GM23338 (cell line): ENCODE data around the gene RNF5. TPM values are rescaled to one million over a fixed set of nuclear protein-coding genes. Genes with fewer than 3 reads are reported as not detected.

ENCODE experiments used
- ATAC-seq: fragments of 200-7000 bp; cut with Tn5 transposase; 3 replicates; pipeline ENCODE4 v1.9.1; 2020
- DNase-seq: peaks from one replicate; pipeline ENCODE4 v3.0.0-alpha.2; 2015; ENCODE audit warnings: low spot score
- H2AFZ ChIP-seq: fragments of 200-600 bp; sonication (generic); 2 replicates; pipeline ENCODE4 v1.8.0; 2016; ENCODE audit warnings: antibody characterized with exemption, mild to moderate bottlenecking, moderate library complexity
- H3F3A ChIP-seq: fragments of 200-600 bp; sonication (generic); replicated peaks from 2 replicates; pipeline ENCODE4 v1.8.0; 2017; ENCODE audit warnings: antibody characterized with exemption, mixed run types, low read depth
- H3K27ac ChIP-seq: fragments of 200-600 bp; sonication (generic); 2 replicates; pipeline ENCODE4 v1.6.1; 2016; ENCODE audit warnings: low read depth
- H3K27me3 ChIP-seq: fragments of 200-600 bp; sonication (generic); 2 replicates; pipeline ENCODE4 v1.8.0; 2016; ENCODE audit warnings: mild to moderate bottlenecking, mixed run types, moderate library complexity; ENCODE audit not compliant: insufficient read depth
- H3K36me3 ChIP-seq: fragments of 200-600 bp; sonication (generic); 2 replicates; pipeline ENCODE4 v1.8.0; 2016; ENCODE audit warnings: mild to moderate bottlenecking; ENCODE audit not compliant: insufficient read depth
- H3K4me1 ChIP-seq: fragments of 200-600 bp; sonication (generic); 2 replicates; pipeline ENCODE4 v1.8.0; 2016; ENCODE audit warnings: mild to moderate bottlenecking, moderate library complexity; ENCODE audit not compliant: insufficient read depth
- H3K4me2 ChIP-seq: fragments of 200-600 bp; sonication (generic); 2 replicates; pipeline ENCODE4 v1.7.1; 2017; ENCODE audit warnings: mixed run types
- H3K4me3 ChIP-seq: fragments of 200-600 bp; sonication (generic); 2 replicates; pipeline ENCODE4 v1.6.1; 2016; ENCODE audit warnings: mixed run types
- H3K79me2 ChIP-seq: fragments of 200-600 bp; sonication (generic); replicated peaks from 2 replicates; pipeline ENCODE4 v1.8.0; 2017; ENCODE audit warnings: mild to moderate bottlenecking; ENCODE audit not compliant: insufficient read depth
- H3K9me2 ChIP-seq: fragments of 200-600 bp; sonication (generic); 2 replicates; pipeline ENCODE4 v1.8.0; 2017; ENCODE audit not compliant: insufficient read depth
- H4K20me1 ChIP-seq: fragments of 200-600 bp; sonication (generic); replicated peaks from 2 replicates; pipeline ENCODE4 v1.8.0; 2017; ENCODE audit warnings: mild to moderate bottlenecking; ENCODE audit not compliant: insufficient read depth
- H3K27ac Mint-ChIP-seq: 2 replicates; pipeline ENCODE4 v1.8.0; 2020; ENCODE audit warnings: inconsistent platforms, mild to moderate bottlenecking, moderate library complexity, mixed read lengths
- H3K27me3 Mint-ChIP-seq: 3 replicates; pipeline ENCODE4 v1.8.0; 2022; ENCODE audit warnings: low read depth, mild to moderate bottlenecking, moderate library complexity, mixed read lengths, inconsistent platforms; ENCODE audit not compliant: insufficient read depth, poor library complexity
- H3K36me3 Mint-ChIP-seq: 3 replicates; pipeline ENCODE4 v1.8.0; 2021; ENCODE audit warnings: low read depth, mild to moderate bottlenecking, inconsistent platforms, moderate library complexity, mixed read lengths
- H3K4me1 Mint-ChIP-seq: 3 replicates; pipeline ENCODE4 v1.8.0; 2020; ENCODE audit warnings: mild to moderate bottlenecking, inconsistent platforms, mixed read lengths
- H3K4me3 Mint-ChIP-seq: 3 replicates; pipeline ENCODE4 v1.8.0; 2021; ENCODE audit warnings: moderate library complexity, mild to moderate bottlenecking, inconsistent platforms, mixed read lengths
- H3K9me3 Mint-ChIP-seq: 3 replicates; pipeline ENCODE4 v1.8.0; 2020; ENCODE audit warnings: moderate library complexity, mild to moderate bottlenecking, inconsistent platforms, mixed read lengths
- CREB1 ChIP-seq: fragments of 250-450 bp; sonication (Bioruptor Pico); IDR thresholded peaks from 2 replicates; pipeline ENCODE4 v1.5.0; 2020; ENCODE audit warnings: low read depth, mild to moderate bottlenecking, moderate library complexity
- EZH2 ChIP-seq: fragments of 200-600 bp; sonication (generic); IDR thresholded peaks from one replicate; pipeline ENCODE4 v1.8.0; 2017; ENCODE audit warnings: antibody characterized with exemption, mild to moderate bottlenecking, low read depth; ENCODE audit not compliant: unreplicated experiment
- EZH2phosphoT487 ChIP-seq: fragments of 200-600 bp; sonication (generic); IDR thresholded peaks from one replicate; pipeline ENCODE4 v1.8.1; 2018; ENCODE audit warnings: antibody characterized with exemption; ENCODE audit not compliant: unreplicated experiment
- JUNB ChIP-seq: IDR thresholded peaks from one replicate; pipeline ENCODE4 v1.6.1; 2016; ENCODE audit warnings: antibody characterized with exemption; ENCODE audit not compliant: unreplicated experiment
- NANOG ChIP-seq: IDR thresholded peaks from 2 replicates; pipeline ENCODE4 v1.6.1; 2016; ENCODE audit warnings: antibody characterized with exemption, borderline replicate concordance
- ZNF114 ChIP-seq: fragments of 250-450 bp; sonication (Bioruptor Pico); IDR thresholded peaks from 2 replicates; pipeline ENCODE4 v1.5.0; 2020; ENCODE audit warnings: mild to moderate bottlenecking, moderate library complexity
- ZNF331 ChIP-seq: fragments of 250-450 bp; sonication (Bioruptor Pico); IDR thresholded peaks from 2 replicates; pipeline ENCODE4 v1.5.0; 2020; ENCODE audit warnings: low read depth, mild to moderate bottlenecking, moderate library complexity
- polyA plus RNA-seq: library from polyadenylated mRNA; unstranded; fragments of >200 nt; fragmentation: Nextera tagmentation; extraction: Ambion mirVana; gene quantifications from 2 replicates; pipeline ENCODE4 v1.2.1, GENCODE V29; 2016
- total RNA-seq: library from RNA; depleted of rRNA; stranded (reverse); fragments of >200 nt; shearing (Covaris generic); gene quantifications from 2 replicates; pipeline ENCODE4 v1.2.3, GENCODE V29; 2014
- TF ChIP-seq, protein P1 (sequence below), 2 experiments: fragments of 200-600 bp in 1 of 2; sonication (generic) in 1 of 2; conservative IDR thresholded peaks; 2 replicates each; pipeline versions ENCODE4 v1.5.1 to v1.6.1; 2016 to 2017; ENCODE audit warnings: antibody characterized with exemption in 2 of 2, low read depth in 2 of 2, mild to moderate bottlenecking in 2 of 2, moderate library complexity in 1 of 2
- TF ChIP-seq, protein P2 (sequence below): fragments of 250-450 bp; sonication (Bioruptor Pico); IDR thresholded peaks from 2 replicates; pipeline ENCODE4 v1.5.0; 2020; ENCODE audit warnings: mild to moderate bottlenecking, moderate library complexity
- TF ChIP-seq, protein P3 (sequence below): IDR thresholded peaks from one replicate; pipeline ENCODE4 v1.6.1; 2018; ENCODE audit warnings: antibody characterized with exemption; ENCODE audit not compliant: unreplicated experiment

Gene RNF5
- total and polyA plus RNA-seq, 2 experiments from 2014 or later: 119 to 164 TPM

DNA sequence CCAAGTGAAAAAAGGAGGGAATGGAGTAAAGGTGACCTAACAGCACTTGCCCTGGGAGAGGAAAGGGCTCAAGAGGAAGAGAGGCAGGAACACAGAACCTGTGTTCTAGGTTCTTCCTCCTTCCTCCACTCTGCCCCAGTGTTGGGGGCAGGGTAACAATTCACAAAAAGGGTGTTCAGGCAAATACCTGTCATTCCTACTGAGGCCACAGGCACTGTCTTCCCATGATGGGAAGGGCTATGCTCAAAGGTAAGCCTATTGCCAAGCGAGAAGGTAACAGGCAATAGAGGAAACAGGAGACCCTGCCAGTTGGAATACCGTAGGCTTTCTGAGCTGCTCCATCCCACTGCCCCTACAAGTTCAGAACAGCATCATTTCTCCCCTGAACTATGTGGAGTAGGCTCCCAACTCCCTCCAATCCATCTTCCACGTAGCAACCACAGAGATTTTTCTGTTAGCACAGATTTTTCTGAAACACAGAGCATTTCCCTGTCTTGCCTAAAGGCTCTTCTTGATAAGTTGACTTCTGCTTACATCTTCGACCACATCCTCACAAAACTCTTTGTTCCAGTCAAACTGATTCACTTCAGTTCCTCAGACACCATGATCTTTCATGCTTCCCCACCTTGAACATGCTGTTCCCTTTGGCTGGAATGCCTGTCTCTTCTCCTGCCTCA, 5.0 kb upstream of the RNF5 start:
- H3K27me3 ChIP-seq: no peaks in the 10 kb centered on the region
- 0 out of 2 replicates have a peak, but pooled peaks cover 7% of the 10 kb centered on the region for H3F3A ChIP-seq
- Mint-ChIP-seq H3K27ac (peak overlapping the region; percentile 41), H3K4me1 (peaks cover 29% of the 10 kb centered on the region), H3K4me3 (peak overlapping the region; percentile 31; the same call in 2 of the 3 replicates), H3K36me3 (peaks cover 36% of the 10 kb centered on the region), H3K9me3 (no peaks in the 10 kb centered on the region), H3K27me3 (peaks cover 18% of the 10 kb centered on the region)
- peaks cover 41% of the 10 kb centered on the region for H3K79me2 ChIP-seq
- H3K4me2 ChIP-seq: peak overlapping the region; percentile 48; the same call in 1 of the 2 replicates
- no peak for ATAC-seq
- DNase-seq: peak; percentile 51
- peak overlapping the region; percentile 41; the same call in 1 of the 2 replicates for H3K27ac ChIP-seq
- H3K36me3 ChIP-seq: no peaks in the 10 kb centered on the region; the same call in 1 of the 2 replicates
- H3K9me2 ChIP-seq: no peaks in the 10 kb centered on the region
- H3K4me3 ChIP-seq: peak overlapping the region; percentile 21; the same call in 1 of the 2 replicates
- H4K20me1 ChIP-seq: peaks cover 19% of the 10 kb centered on the region; the same call in 1 of the 2 replicates
- H3K4me1 ChIP-seq: peaks cover 18% of the 10 kb centered on the region
- no peak overlapping the region for H2AFZ ChIP-seq
- TF ChIP-seq, protein P1, sequence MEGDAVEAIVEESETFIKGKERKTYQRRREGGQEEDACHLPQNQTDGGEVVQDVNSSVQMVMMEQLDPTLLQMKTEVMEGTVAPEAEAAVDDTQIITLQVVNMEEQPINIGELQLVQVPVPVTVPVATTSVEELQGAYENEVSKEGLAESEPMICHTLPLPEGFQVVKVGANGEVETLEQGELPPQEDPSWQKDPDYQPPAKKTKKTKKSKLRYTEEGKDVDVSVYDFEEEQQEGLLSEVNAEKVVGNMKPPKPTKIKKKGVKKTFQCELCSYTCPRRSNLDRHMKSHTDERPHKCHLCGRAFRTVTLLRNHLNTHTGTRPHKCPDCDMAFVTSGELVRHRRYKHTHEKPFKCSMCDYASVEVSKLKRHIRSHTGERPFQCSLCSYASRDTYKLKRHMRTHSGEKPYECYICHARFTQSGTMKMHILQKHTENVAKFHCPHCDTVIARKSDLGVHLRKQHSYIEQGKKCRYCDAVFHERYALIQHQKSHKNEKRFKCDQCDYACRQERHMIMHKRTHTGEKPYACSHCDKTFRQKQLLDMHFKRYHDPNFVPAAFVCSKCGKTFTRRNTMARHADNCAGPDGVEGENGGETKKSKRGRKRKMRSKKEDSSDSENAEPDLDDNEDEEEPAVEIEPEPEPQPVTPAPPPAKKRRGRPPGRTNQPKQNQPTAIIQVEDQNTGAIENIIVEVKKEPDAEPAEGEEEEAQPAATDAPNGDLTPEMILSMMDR (conservative IDR thresholded peaks at IDR 0.05; ENCODE audit: low read depth in 2 of 2): no peak
- TF ChIP-seq EZH2phosphoT487 (no peak), NANOG (no peak), EZH2 (no peak), ZNF331 (CRISPR knock-in tag) (no peak), ZNF114 (no peak), CREB1 (CRISPR knock-in tag) (no peak), JUNB (no peak)
- TF ChIP-seq, protein P2, sequence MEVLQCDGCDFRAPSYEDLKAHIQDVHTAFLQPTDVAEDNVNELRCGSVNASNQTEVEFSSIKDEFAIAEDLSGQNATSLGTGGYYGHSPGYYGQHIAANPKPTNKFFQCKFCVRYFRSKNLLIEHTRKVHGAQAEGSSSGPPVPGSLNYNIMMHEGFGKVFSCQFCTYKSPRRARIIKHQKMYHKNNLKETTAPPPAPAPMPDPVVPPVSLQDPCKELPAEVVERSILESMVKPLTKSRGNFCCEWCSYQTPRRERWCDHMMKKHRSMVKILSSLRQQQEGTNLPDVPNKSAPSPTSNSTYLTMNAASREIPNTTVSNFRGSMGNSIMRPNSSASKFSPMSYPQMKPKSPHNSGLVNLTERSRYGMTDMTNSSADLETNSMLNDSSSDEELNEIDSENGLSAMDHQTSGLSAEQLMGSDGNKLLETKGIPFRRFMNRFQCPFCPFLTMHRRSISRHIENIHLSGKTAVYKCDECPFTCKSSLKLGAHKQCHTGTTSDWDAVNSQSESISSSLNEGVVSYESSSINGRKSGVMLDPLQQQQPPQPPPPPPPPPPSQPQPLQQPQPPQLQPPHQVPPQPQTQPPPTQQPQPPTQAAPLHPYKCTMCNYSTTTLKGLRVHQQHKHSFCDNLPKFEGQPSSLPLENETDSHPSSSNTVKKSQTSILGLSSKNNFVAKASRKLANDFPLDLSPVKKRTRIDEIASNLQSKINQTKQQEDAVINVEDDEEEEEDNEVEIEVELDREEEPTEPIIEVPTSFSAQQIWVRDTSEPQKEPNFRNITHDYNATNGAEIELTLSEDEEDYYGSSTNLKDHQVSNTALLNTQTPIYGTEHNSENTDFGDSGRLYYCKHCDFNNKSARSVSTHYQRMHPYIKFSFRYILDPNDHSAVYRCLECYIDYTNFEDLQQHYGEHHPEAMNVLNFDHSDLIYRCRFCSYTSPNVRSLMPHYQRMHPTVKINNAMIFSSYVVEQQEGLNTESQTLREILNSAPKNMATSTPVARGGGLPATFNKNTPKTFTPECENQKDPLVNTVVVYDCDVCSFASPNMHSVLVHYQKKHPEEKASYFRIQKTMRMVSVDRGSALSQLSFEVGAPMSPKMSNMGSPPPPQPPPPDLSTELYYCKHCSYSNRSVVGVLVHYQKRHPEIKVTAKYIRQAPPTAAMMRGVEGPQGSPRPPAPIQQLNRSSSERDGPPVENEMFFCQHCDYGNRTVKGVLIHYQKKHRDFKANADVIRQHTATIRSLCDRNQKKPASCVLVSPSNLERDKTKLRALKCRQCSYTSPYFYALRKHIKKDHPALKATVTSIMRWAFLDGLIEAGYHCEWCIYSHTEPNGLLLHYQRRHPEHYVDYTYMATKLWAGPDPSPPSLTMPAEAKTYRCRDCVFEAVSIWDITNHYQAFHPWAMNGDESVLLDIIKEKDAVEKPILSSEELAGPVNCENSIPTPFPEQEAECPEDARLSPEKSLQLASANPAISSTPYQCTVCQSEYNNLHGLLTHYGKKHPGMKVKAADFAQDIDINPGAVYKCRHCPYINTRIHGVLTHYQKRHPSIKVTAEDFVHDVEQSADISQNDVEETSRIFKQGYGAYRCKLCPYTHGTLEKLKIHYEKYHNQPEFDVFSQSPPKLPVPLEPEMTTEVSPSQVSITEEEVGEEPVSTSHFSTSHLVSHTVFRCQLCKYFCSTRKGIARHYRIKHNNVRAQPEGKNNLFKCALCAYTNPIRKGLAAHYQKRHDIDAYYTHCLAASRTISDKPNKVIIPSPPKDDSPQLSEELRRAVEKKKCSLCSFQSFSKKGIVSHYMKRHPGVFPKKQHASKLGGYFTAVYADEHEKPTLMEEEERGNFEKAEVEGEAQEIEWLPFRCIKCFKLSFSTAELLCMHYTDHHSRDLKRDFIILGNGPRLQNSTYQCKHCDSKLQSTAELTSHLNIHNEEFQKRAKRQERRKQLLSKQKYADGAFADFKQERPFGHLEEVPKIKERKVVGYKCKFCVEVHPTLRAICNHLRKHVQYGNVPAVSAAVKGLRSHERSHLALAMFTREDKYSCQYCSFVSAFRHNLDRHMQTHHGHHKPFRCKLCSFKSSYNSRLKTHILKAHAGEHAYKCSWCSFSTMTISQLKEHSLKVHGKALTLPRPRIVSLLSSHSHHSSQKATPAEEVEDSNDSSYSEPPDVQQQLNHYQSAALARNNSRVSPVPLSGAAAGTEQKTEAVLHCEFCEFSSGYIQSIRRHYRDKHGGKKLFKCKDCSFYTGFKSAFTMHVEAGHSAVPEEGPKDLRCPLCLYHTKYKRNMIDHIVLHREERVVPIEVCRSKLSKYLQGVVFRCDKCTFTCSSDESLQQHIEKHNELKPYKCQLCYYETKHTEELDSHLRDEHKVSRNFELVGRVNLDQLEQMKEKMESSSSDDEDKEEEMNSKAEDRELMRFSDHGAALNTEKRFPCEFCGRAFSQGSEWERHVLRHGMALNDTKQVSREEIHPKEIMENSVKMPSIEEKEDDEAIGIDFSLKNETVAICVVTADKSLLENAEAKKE (CRISPR knock-in tag): no peak
- TF ChIP-seq, protein P3, sequence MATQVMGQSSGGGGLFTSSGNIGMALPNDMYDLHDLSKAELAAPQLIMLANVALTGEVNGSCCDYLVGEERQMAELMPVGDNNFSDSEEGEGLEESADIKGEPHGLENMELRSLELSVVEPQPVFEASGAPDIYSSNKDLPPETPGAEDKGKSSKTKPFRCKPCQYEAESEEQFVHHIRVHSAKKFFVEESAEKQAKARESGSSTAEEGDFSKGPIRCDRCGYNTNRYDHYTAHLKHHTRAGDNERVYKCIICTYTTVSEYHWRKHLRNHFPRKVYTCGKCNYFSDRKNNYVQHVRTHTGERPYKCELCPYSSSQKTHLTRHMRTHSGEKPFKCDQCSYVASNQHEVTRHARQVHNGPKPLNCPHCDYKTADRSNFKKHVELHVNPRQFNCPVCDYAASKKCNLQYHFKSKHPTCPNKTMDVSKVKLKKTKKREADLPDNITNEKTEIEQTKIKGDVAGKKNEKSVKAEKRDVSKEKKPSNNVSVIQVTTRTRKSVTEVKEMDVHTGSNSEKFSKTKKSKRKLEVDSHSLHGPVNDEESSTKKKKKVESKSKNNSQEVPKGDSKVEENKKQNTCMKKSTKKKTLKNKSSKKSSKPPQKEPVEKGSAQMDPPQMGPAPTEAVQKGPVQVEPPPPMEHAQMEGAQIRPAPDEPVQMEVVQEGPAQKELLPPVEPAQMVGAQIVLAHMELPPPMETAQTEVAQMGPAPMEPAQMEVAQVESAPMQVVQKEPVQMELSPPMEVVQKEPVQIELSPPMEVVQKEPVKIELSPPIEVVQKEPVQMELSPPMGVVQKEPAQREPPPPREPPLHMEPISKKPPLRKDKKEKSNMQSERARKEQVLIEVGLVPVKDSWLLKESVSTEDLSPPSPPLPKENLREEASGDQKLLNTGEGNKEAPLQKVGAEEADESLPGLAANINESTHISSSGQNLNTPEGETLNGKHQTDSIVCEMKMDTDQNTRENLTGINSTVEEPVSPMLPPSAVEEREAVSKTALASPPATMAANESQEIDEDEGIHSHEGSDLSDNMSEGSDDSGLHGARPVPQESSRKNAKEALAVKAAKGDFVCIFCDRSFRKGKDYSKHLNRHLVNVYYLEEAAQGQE: no peak
